Activated CD8-positive, alpha-beta memory T cell treated with anti-CD3 and anti-CD28 coated beads for 36 hours (primary cell): ENCODE measurements around the gene ZP4. TPM values are rescaled to one million over a fixed set of nuclear protein-coding genes. Genes with fewer than 3 reads are reported as not detected.
"Not testable (repeated sequence)": the region's sequence is repeated elsewhere in the genome, so short reads cannot be mapped to it uniquely, and the experiment has no call there.

Experiments used
- CTCF ChIA-PET: fragments of 350-600 bp; sonication (Branson Sonifier 250); formaldehyde crosslinking; loops from one replicate; lab custom pipeline; 2021; ENCODE audit warnings: antibody characterized with exemption; lab: Charles Lee
- POLR2A ChIA-PET: fragments of 350-600 bp; sonication (Branson Sonifier 250); formaldehyde crosslinking; loops from one replicate; lab custom pipeline; 2021; ENCODE audit warnings: antibody characterized with exemption; lab: Charles Lee
- total RNA-seq, 2 experiments: library from RNA; stranded (reverse); gene quantifications; one replicate each; pipeline ENCODE4 v1.2.3, GENCODE V29; 2021

ZP4 gene
- total RNA-seq, 2 experiments from 2014 or later = not detected

DNA sequence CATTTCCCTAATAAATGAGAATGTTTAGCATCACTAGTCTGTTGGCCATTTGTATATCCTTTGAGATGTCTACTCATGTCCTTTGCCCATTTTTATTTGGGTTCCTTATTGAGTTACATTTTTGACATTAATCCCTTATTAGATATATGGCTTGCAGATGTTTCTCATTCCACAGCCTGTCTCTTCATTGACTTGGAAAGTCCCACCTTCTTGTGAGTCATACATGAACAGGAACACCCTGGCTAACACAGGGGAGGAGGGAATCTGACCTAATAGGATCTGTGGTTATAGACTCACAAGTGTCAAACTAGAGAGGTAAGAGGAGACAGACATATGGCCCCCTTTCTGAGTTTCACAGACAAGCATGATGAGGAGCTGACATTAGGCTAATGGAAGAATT lies 11.5 kb downstream of the ZP4 start:
- CTCF ChIA-PET = no interaction called here
- POLR2A ChIA-PET = no interaction called here

DNA sequence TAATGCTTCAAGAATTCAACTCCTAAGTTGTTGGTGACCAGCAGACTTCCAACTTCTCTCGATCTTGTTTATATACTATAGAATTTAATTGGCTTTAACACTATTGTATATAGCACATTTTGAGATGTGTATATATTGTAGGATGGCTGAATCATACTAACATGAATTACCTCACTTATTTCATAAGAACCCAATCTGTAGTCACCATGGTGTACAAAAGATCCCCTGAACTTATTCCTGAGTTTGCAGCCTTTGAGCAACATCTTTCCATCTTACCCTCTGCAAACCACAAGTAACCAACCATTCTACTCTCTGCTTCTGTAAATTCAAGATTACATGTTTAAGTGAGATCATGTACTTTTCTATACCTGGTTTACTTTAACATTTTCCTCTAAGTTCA lies 12.3 kb downstream of the ZP4 start:
- ChIA-PET POLR2A (no interaction called here), CTCF (interaction anchor here (1.0 kb wide), 1 partner anchor 14 kb away, joined by 3 read pairs; no protein-coding TSS in a partner anchor)

DNA sequence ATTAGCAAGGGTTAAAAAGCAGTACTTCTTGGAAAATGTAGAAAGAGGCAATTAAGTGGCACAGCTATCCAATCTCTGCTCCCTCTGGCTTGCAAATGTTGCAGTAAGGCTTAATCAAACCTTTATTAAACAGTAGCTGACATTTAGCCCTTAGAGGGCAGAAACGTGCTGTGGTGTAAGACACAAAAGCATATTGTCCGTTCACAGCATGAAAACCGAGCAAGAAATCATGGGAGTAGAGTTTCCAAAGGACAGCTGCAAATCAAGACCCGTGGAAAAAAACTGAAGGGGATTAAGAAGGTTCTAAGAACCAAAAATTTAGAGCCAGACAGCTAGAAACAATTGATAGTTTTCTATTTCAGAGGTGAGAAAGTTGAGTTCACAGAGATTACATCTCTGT lies 13.1 kb downstream of the ZP4 start:
- POLR2A ChIA-PET = no interaction called here

GRCh38 chr1:237875291-237875690 lies 15.4 kb downstream of the ZP4 start:
- ChIA-PET POLR2A (no interaction called here), CTCF (no interaction called here)

More for the DNA sequence above, 13.1 kb downstream of the ZP4 start:
- CTCF ChIA-PET = interaction anchor here (1.0 kb wide), 1 partner anchor 14 kb away, joined by 3 read pairs; no protein-coding TSS in a partner anchor

DNA sequence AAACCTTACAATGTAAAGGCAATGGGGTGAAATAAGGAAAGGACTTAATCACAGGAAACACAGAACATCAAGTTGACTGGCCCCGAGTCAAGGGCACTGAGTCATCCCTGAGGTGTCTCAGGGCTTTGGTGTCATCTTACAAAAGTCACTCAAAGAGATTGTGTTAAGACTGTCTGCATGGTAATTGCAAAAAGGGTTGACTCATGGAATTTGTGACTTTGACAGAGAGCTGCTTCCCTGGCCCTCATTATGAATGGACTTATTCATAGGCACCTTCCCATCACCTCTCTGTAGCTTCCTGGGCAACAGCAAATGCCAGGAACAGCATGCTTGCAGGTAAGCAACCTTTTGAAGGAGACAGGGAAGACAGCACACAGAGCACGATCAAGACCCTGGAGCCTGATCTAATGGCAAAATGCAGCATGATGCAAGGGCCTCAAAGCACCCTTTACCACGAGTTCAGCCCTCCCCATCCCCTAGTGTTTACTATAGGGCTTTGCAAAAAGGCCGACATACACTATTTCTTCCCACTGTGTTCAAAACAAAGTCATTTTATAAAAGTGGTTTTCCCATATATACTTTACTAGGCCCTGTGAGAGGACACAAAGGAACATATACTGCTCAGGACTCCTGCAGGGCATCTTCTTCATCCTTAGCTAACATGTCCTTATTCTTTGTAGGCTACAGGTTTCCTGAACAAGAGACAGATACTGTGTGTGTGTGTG lies 17.1 kb downstream of the ZP4 start:
- CTCF ChIA-PET = no interaction called here
- POLR2A ChIA-PET = no interaction called here

DNA sequence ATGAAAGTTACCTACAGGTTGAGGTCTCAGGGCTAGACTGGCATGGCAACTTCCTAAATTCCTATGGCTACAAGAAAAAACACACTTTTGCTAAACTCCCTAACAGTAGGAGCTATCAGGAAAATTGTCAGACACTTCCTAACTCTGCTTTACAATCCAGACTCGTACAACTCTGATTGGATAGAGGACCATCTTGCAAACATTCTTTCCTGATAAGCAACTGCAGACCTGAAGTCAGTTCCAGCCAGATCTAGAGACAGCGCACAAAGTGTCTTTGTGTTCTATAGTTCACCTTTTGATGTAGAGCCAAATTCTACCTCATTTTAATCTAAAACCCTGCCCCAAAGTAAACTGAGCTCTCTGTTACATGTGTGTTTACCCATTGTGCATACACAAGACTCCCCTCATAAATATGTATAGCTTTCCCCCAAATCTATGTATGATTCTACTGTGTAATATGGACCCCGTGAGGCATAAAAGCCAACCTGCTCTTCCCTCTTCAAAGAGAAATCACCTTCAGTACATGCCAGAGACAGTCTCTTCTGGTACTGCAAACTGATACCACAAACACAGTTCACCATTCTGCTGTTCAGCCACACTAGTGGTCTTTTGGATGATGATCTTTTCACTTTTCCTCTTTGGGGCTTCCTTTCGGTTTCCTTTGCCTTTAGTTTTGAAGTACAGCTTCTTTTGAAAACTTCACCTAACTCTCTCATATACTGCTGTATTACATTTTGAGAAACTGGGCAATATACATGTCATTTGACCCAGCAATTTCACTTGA lies 21.7 kb downstream of the ZP4 start:
- ChIA-PET POLR2A (no interaction called here), CTCF (no interaction called here)

DNA sequence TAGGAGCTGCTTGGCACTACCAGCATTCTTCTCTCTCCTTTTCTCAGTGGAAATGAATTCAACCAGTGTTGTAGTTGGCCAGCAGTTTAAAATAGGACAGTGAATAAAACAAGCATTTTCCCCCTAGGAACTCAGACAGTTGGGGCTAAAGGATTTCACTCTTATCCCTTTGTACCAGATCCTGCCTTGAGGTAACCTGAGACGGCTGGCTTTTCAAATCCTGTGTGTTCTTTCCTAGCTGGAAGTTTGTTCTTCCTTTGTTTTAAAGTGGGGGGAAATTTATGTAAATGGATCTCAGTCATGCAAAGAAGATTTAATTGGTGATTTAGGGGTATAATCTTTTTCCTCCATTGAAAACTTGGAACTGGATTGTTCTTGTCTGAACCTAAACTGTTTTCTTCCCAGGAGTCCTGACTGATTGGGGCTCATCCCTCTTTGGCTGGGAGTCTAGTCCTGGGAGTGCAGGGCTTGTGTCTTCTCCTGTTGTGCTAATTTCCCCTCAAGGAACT lies 23.3 kb downstream of the ZP4 start:
- CTCF ChIA-PET = no interaction called here
- POLR2A ChIA-PET = no interaction called here

GRCh38 chr1:237864338-237865244 lies 26.1 kb downstream of the ZP4 start:
- ChIA-PET CTCF (interaction anchor here (0.8 to 1.3 kb wide), 3 partner anchors 9 to 13 kb away, joined by 3 read pairs; no protein-coding TSS in a partner anchor), POLR2A (no interaction called here)

- CTCF ChIA-PET = interaction anchor here (1.3 kb wide), 1 partner anchor 15 kb away, joined by 3 read pairs; no protein-coding TSS in a partner anchor
- POLR2A ChIA-PET = no interaction called here
Measured at GRCh38 chr1:237863234-237863633, 27.5 kb downstream of the ZP4 start.

DNA sequence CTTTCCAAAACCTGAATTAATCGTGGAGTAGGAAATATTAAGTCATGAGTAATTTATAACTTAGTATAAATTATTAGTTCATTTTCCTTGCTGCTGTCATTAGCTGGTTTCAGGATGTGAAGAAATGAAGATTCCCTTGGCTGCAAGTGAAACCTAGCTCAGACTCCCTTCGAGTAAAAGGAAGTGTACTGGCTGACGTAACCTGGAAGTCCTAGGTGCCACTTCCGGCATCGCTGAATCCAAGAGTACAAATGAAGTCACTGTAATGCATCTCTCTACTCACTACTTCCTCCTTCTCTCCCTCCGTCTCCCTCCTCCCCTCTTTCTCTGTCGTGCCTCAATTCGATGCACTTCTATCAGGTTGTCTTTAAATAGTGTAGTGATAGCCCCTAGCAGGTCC lies 28.8 kb downstream of the ZP4 start:
- POLR2A ChIA-PET = no interaction called here
- CTCF ChIA-PET = no interaction called here

GRCh38 chr1:237858992-237859391 lies 31.7 kb downstream of the ZP4 start:
- POLR2A ChIA-PET = no interaction called here
- CTCF ChIA-PET = no interaction called here

- ChIA-PET POLR2A (no interaction called here), CTCF (no interaction called here)
Measured at GRCh38 chr1:237857455-237857854, 33.3 kb downstream of the ZP4 start.

- POLR2A ChIA-PET = no interaction called here
Measured at GRCh38 chr1:237852342-237852741, 38.4 kb downstream of the ZP4 start.

GRCh38 chr1:237851210-237851845 lies 39.4 kb downstream of the ZP4 start:
- ChIA-PET CTCF (interaction anchor here (1.4 kb wide), 1 partner anchor 13 kb away, joined by 3 read pairs; no protein-coding TSS in a partner anchor), POLR2A (no interaction called here)

More at GRCh38 chr1:237852342-237852741, 38.4 kb downstream of the ZP4 start:
- CTCF ChIA-PET = interaction anchor here (1.4 kb wide), 1 partner anchor 12 kb away, joined by 3 read pairs; no protein-coding TSS in a partner anchor

DNA sequence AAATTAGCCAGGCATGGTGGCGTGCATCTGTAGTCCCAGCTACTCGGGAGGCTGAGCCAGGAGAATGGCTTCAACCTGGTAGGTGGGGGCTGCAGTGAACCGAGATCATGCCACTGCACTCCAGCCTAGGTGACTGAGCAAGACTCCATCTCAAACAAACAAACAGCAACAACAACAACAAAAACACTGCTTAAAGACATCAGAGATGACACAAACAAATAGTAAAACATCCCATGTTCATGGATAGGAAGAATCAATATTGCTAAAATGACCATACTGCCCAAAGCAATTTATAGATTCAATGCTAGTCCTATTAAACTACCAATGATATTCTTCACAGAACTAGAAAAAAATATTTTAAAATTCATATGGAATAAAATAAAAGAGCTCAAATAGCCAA lies 47.2 kb downstream of the ZP4 start:
- POLR2A ChIA-PET = not testable (repeated sequence)
- CTCF ChIA-PET = interaction anchor here (0.7 kb wide), 1 partner anchor 255 kb away, joined by 3 read pairs; no protein-coding TSS in a partner anchor

GRCh38 chr1:237841485-237841884 lies 49.2 kb downstream of the ZP4 start:
- ChIA-PET CTCF (no interaction called here), POLR2A (no interaction called here)

DNA sequence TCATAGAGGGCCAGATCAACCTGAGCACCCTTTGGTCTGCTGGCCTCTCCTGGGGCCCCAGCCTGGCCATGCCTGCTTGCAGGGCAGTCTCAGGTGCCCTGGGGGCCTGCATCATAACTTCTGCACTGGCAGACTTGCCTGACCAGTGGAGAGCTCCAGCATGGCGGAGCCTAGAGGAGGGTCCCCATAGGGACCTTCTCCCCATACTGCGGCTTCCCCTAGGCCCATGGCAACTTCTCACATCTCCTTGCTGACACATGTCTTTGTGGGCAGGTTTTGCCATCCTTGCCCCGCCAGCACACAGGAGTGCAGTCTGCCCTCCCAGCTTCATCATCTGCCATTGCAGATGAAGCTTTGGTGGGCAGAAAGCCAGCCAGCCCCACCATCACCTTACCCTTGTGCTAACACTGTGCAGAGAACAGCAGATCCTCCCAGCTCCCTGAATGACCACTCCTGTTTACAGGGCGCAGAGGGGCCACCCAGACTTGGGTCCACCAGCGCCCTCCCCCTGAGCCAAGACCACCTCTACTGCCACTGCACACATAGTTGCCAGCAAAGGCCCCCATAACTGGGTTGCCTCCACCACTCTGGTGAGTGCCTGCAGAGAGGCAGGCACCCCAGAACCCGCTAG lies 51.7 kb downstream of the ZP4 start:
- CTCF ChIA-PET = no interaction called here

DNA sequence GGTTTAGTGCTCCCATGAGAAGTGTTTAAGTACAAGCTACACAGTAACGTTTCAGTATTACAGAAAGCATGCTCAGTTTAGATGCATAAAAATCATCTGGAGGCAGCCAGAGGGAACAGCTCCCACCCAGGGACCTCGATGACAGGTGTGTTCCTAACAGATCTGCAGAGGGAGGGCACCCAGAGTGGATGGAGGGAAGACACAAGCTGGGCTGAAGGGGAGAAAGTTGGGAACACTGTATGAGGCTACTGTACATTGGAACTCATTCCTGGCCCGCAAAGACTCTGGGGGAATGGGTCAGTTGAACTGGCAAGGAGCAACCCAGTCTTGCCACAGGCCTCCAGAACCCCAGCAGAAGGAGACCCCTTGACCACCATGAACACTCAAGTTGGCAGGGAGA lies 52.4 kb downstream of the ZP4 start:
- ChIA-PET POLR2A (no interaction called here), CTCF (no interaction called here)

More for the DNA sequence above, 51.7 kb downstream of the ZP4 start:
- POLR2A ChIA-PET = no interaction called here
